Caco-2 (cell line): ENCODE measurements around the gene DYNC2H1. TPM values are rescaled to one million over a fixed set of nuclear protein-coding genes. Genes with fewer than 3 reads are reported as not detected.

Experiments used
- BruUV-seq: library from RNA; stranded (reverse); fragments of 400-500 nt; replicated peaks from 2 replicates; lab custom pipeline; 2021; lab: Mats Ljungman, UMichigan
- CTCF ChIA-PET: fragments of 300-600 bp; sonication (Branson Sonifier 250); formaldehyde crosslinking; loops from one replicate; lab custom pipeline; 2022; ENCODE audit warnings: antibody characterized with exemption; lab: Charles Lee
- POLR2A ChIA-PET: fragments of 300-600 bp; sonication (Branson Sonifier 250); formaldehyde crosslinking; loops from one replicate; lab custom pipeline; 2022; ENCODE audit warnings: antibody characterized with exemption; lab: Charles Lee
- DNase-seq, 2 experiments: peaks; one replicate each; pipeline versions ENCODE4 v3.0.0 to v3.0.0-alpha.2; 2020 to 2022
- H3K27me3 ChIP-seq: replicated peaks from 2 replicates; pipeline ENCODE4 v1.6.0; 2011; ENCODE audit warnings: low read length; ENCODE audit not compliant: control insufficient read depth, insufficient read depth
- H3K36me3 ChIP-seq: 2 replicates; pipeline ENCODE4 v1.5.1; 2011; ENCODE audit warnings: low read length; ENCODE audit not compliant: control insufficient read depth, insufficient read depth
- H3K4me1 ChIP-seq: fragments of 250-450 bp; sonication (Bioruptor Pico); 2 replicates; pipeline ENCODE4 v1.5.1; 2020; ENCODE audit warnings: mild to moderate bottlenecking
- H3K4me3 ChIP-seq: 2 replicates; pipeline ENCODE4 v1.5.1; 2011; ENCODE audit warnings: low read depth, mild to moderate bottlenecking, control low read depth, low read length
- H3K9me3 ChIP-seq: fragments of 250-450 bp; sonication (Bioruptor Pico); 2 replicates; pipeline ENCODE4 v1.5.1; 2020; ENCODE audit warnings: mild to moderate bottlenecking, moderate library complexity
- H3K27ac Mint-ChIP-seq: one replicate; pipeline ENCODE4 v1.8.0; 2022; ENCODE audit warnings: mixed read lengths; ENCODE audit not compliant: unreplicated experiment
- H3K27me3 Mint-ChIP-seq: one replicate; pipeline ENCODE4 v1.8.0; 2022; ENCODE audit warnings: mixed read lengths; ENCODE audit not compliant: insufficient read depth, unreplicated experiment
- H3K36me3 Mint-ChIP-seq: one replicate; pipeline ENCODE4 v1.8.0; 2022; ENCODE audit warnings: mild to moderate bottlenecking, mixed read lengths; ENCODE audit not compliant: insufficient read depth, unreplicated experiment
- H3K4me1 Mint-ChIP-seq: one replicate; pipeline ENCODE4 v1.8.0; 2022; ENCODE audit warnings: low read depth, mixed read lengths; ENCODE audit not compliant: unreplicated experiment
- H3K4me3 Mint-ChIP-seq: one replicate; pipeline ENCODE4 v1.8.0; 2022; ENCODE audit warnings: mild to moderate bottlenecking, moderate library complexity, mixed read lengths; ENCODE audit not compliant: unreplicated experiment
- H3K9me3 Mint-ChIP-seq: one replicate; pipeline ENCODE4 v1.8.0; 2022; ENCODE audit warnings: mixed read lengths; ENCODE audit not compliant: unreplicated experiment
- intact Hi-C: fragments of 100-400 bp; cut with micrococcal nuclease; formaldehyde crosslinking; loops from one replicate; pipeline ENCODE4 v1.10.0; 2022; ENCODE audit not compliant: unreplicated experiment
- total RNA-seq: library from RNA; stranded (reverse); gene quantifications from 2 replicates; pipeline ENCODE4 v1.2.3, GENCODE V29; 2022
- TF ChIP-seq, protein P1 (sequence below), 2 experiments: fragments of 200-600 bp in 1 of 2; IDR thresholded peaks; 1 replicate in 1 of 2; 2 replicates in 1 of 2; pipeline versions ENCODE4 v1.5.1 to v1.8.0; 2011 to 2022; ENCODE audit warnings: antibody characterized with exemption in 1 of 2, control low read depth in 1 of 2, inconsistent platforms in 1 of 2, low read depth in 1 of 2, low read length in 1 of 2, mild to moderate bottlenecking in 1 of 2, moderate library complexity in 1 of 2; ENCODE audit not compliant: insufficient read depth in 1 of 2, severe bottlenecking in 1 of 2, unreplicated experiment in 1 of 2

Gene DYNC2H1
- total RNA-seq, 1 experiment from 2014 or later: 6.5 TPM

DNA sequence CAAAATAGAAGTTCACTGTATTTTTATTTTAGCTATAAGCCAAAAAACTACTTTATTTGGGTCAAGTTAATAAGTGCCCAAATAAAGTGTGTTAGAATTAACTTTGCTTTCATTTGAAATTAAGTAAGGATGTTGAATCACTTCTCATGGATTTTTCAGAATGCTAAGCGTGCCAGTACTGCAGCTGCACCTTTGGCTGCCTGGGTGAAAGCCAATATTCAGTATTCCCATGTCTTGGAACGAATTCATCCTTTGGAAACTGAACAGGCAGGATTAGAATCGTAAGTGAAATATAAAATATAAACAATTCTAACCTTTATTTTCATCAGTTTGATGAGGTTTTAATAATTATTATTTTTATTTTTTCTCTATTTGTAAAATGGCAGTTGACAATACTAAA lies 113.6 kb downstream of the DYNC2H1 start:
- no peaks in the 10 kb centered on the region for H3K9me3 Mint-ChIP-seq
- no peaks in the 10 kb centered on the region for H3K36me3 Mint-ChIP-seq
- intact Hi-C loops: no loop called here
- DNase-seq: no peak
- Histone ChIP-seq H3K4me1 (no peaks in the 10 kb centered on the region), H3K4me3 (no peak overlapping the region), H3K9me3 (no peaks in the 10 kb centered on the region), H3K36me3 (no peaks in the 10 kb centered on the region), H3K27me3 (no peaks in the 10 kb centered on the region)
- no peaks in the 10 kb centered on the region for H3K4me1 Mint-ChIP-seq
- BruUV-seq: no TSS peak
- CTCF ChIA-PET: no interaction called here
- H3K4me3 Mint-ChIP-seq: no peak overlapping the region
- POLR2A ChIA-PET: no interaction called here
- H3K27me3 Mint-ChIP-seq: no peaks in the 10 kb centered on the region
- TF ChIP-seq, protein P1, sequence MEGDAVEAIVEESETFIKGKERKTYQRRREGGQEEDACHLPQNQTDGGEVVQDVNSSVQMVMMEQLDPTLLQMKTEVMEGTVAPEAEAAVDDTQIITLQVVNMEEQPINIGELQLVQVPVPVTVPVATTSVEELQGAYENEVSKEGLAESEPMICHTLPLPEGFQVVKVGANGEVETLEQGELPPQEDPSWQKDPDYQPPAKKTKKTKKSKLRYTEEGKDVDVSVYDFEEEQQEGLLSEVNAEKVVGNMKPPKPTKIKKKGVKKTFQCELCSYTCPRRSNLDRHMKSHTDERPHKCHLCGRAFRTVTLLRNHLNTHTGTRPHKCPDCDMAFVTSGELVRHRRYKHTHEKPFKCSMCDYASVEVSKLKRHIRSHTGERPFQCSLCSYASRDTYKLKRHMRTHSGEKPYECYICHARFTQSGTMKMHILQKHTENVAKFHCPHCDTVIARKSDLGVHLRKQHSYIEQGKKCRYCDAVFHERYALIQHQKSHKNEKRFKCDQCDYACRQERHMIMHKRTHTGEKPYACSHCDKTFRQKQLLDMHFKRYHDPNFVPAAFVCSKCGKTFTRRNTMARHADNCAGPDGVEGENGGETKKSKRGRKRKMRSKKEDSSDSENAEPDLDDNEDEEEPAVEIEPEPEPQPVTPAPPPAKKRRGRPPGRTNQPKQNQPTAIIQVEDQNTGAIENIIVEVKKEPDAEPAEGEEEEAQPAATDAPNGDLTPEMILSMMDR (IDR thresholded peaks at IDR 0.05; ENCODE audit: insufficient read depth in 1 of 2, low read depth in 1 of 2, low read length in 1 of 2, severe bottlenecking in 1 of 2, unreplicated experiment in 1 of 2): no peak
- no peak overlapping the region for H3K27ac Mint-ChIP-seq

DNA sequence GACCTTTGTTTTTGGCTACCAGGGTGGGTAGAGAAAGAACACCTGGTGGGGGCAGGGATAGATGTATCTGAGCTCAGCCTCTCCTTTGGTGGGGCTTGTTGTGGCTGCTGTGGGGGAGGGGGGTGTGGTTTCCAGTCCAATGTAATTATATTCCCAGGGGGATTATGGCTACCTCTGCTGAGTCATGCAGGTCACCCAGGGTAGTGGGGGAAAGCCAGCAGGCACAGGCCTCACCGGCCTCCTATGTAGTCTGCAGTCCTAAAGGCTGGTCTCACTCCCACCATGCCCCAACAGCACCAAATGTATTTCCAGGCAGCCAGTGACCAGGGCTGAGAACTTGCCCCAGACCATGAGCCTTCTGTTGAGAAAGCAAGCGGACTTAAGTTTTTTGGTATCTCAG lies 119.6 kb downstream of the DYNC2H1 start:
- ChIA-PET CTCF (no interaction called here), POLR2A (no interaction called here)
- H3K9me3 ChIP-seq: no peaks in the 10 kb centered on the region
- no peaks in the 10 kb centered on the region for H3K27me3 ChIP-seq
- H3K4me3 ChIP-seq: no peak overlapping the region
- no TSS peak for BruUV-seq
- Mint-ChIP-seq H3K27me3 (no peaks in the 10 kb centered on the region), H3K4me1 (no peaks in the 10 kb centered on the region), H3K4me3 (no peak overlapping the region), H3K36me3 (no peaks in the 10 kb centered on the region), H3K27ac (no peak overlapping the region), H3K9me3 (no peaks in the 10 kb centered on the region)
- TF ChIP-seq, protein P1 (IDR thresholded peaks at IDR 0.05; ENCODE audit: insufficient read depth in 1 of 2, low read depth in 1 of 2, low read length in 1 of 2, severe bottlenecking in 1 of 2, unreplicated experiment in 1 of 2): no peak
- H3K36me3 ChIP-seq: no peaks in the 10 kb centered on the region
- intact Hi-C loops: no loop called here
- DNase-seq: peak in 1 of 2 experiments; percentile 26
- no peaks in the 10 kb centered on the region for H3K4me1 ChIP-seq

DNA sequence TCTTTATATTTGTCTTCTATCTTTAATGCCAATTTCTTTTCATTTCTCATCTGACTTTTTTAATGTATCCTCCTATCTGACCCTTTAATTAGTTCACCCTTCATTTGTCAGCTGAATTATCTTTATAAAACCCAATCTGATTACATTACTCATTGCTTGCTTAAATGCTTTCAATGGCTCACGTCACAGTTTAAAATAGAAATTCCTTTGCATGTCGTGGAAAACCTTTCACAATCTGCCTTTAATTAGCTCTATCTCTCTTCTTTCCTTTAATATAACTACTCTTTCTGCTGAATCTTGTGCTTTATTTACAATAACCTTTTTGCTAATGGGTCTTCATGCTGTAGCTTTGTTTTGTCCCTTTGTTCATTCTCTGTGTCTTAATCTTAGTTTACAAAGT lies 125.7 kb downstream of the DYNC2H1 start:
- no peaks in the 10 kb centered on the region for H3K27me3 Mint-ChIP-seq
- Histone ChIP-seq H3K4me3 (no peak overlapping the region), H3K27me3 (no peaks in the 10 kb centered on the region), H3K36me3 (no peaks in the 10 kb centered on the region), H3K4me1 (no peaks in the 10 kb centered on the region), H3K9me3 (no peaks in the 10 kb centered on the region)
- H3K4me1 Mint-ChIP-seq: no peaks in the 10 kb centered on the region
- ChIA-PET CTCF (no interaction called here), POLR2A (no interaction called here)
- no peak overlapping the region for H3K27ac Mint-ChIP-seq
- intact Hi-C loops: no loop called here
- no peaks in the 10 kb centered on the region for H3K36me3 Mint-ChIP-seq
- H3K9me3 Mint-ChIP-seq: no peaks in the 10 kb centered on the region
- H3K4me3 Mint-ChIP-seq: no peak overlapping the region
- no TSS peak for BruUV-seq
- DNase-seq: no peak
- TF ChIP-seq, protein P1 (IDR thresholded peaks at IDR 0.05; ENCODE audit: insufficient read depth in 1 of 2, low read depth in 1 of 2, low read length in 1 of 2, severe bottlenecking in 1 of 2, unreplicated experiment in 1 of 2): no peak
